Suppressor macrophage (primary cell): ENCODE measurements around the gene TMEM242.
A peak's percentile ranks its signal among the peaks of the same experiment; 100 is the strongest.
"Not testable (repeated sequence)": the region's sequence is repeated elsewhere in the genome, so short reads cannot be mapped to it uniquely, and the experiment has no call there.

Experiments
- DNase-seq, 4 experiments: peaks; one replicate each; pipeline ENCODE4 v3.0.0-alpha.2; 2020 to 2022
- total RNA-seq, 17 experiments: gene quantifications; one replicate each; lab custom pipeline; 2026; ENCODE audit warnings: mixed read lengths in 6 of 17, inconsistent platforms in 3 of 17; lab: John Stamatoyannopoulos, UW

Gene TMEM242
- 3.6 to 20.4 (median 13.4) reads per million in 17 experiments for total RNA-seq

DNA sequence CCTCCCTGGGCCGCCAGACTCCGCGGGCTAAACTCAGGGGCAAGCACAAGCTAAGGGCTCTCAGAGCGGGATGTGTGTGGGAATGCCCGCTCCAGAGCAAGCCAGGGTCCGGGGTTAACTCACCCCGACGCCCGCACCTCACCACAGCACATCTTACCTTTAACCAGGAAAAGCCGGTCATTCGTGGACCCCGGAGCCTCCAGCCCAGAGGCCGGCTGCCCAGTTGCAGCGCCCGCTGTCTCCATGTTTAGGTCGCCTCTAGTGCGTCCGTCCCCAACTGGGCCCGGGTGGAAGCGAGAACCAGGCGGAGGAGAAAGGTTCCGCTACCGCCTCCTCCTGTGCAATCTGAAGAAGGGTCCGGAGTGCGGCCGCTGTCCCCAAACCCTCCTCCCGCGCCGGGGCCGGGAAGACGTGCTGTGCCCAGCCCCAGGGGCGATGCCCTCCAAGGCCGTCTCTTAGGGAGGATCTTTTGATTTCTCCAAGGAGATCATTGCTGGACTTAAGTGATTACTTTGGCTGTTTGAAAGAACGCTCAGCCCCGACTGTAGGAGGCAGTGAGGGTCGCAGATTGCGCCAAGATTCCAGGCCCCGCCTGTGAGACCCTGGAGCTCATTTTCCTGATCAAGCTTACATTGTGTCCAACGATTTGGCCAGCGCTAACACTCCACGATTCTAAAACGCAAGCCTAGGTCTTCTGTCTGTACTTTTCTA, at the start of gene TMEM242:
Gene TMEM242 (minus strand): TSS at position 265 of the 711 bp plus-strand sequence. CDS start 20 bp downstream, at position 245.
- DNase-seq = peak; percentile 94 to 97 (median 96)

GRCh38 chr6:157372501-157373280, 49.4 kb upstream of the TMEM242 start:
- DNase-seq = no peak

GRCh38 chr6:157370755-157371154, 47.4 kb upstream of the TMEM242 start:
- no peak for DNase-seq

- no peak for DNase-seq
Observed at GRCh38 chr6:157368359-157369049, 45.2 kb upstream of the TMEM242 start.

DNA sequence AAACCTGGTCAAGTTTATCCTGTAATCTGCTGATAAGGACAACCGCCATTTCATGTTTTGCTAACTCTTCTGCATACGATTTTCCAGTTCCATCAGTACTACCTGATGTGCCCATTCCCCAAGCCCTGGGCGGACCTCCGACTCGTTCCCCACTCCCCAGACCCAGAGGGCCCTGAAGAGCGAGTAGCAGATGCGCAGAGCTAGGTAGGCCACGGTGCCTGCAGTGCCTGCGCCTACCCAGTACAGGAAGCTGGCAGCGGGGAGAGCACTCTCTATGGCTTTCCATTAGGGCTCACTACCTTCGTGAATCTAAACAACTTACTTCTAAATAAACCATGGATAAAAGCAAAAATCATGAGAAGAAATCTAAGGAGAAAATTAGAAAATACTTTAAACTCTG, 43.3 kb upstream of the TMEM242 start:
- no peak for DNase-seq

- no peak for DNase-seq
Observed at GRCh38 chr6:157364705-157365104, 41.4 kb upstream of the TMEM242 start.

GRCh38 chr6:157361886-157362285, 38.6 kb upstream of the TMEM242 start:
- no peak for DNase-seq

DNA sequence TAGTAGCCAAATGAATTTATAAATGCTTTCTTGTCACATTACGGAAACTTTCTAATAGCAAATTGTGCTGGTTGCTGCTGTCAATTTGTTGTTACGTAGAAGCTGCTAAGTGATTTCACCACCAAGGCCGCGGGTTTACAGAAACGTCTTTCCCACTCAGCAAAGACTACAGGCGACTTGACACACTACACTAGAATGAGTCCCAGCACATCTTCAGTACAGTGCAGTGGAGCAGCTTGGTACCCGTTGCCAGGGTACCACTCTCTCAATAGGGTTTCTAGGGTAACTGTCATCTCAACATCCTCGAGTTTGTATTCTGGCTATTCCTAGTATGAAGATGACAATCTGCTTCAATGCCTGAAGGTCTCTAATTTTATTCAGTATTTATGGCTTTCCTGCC, 35.0 kb upstream of the TMEM242 start:
- no peak for DNase-seq

DNA sequence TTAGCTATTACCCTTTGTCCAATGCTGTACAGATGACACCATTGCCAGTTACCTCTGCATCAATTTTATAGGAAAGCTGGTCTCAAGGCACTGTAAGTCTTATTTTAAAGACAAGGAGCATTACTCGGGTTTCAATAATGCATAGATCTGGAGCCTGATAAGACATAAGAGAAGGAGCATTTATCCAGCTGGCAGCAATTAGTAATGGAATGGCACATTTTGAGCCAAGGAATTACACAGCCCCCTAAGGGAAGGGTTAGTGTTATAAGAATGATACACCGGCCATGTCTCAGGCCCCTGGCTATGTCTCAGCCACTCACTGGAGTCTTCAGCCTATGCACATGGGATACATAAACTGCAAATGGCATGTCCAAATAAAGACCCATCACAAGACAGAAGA, 23.1 kb upstream of the TMEM242 start:
- DNase-seq = no peak

- no peak for DNase-seq
Observed at GRCh38 chr6:157343732-157344131, 20.4 kb upstream of the TMEM242 start.

- no peak for DNase-seq
Observed at GRCh38 chr6:157339432-157339831, 16.1 kb upstream of the TMEM242 start.

DNA sequence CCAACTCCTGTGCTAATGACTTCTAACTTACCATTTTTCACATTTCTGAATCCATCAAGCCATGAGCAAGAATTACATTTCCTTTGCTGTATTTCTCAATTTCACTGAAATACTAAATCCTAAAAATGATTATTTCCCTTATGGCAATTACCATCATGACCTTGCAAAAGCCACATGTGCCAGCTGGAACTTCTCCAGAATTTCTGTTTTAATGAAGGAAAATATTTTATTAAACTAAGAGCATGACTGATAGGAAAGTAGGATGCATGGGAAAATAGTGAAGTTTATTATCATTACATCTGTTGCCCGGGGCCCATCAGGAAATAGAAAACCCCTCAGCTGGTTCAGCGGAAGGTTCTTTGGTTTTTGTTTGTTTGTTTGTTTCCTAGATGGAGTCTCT, 14.4 kb upstream of the TMEM242 start:
- DNase-seq = no peak

GRCh38 chr6:157337276-157337675, 14.0 kb upstream of the TMEM242 start:
- not testable (repeated sequence) for DNase-seq

- no peak for DNase-seq
Observed at GRCh38 chr6:157335829-157336228, 12.5 kb upstream of the TMEM242 start.

- DNase-seq = no peak
Observed at GRCh38 chr6:157333956-157334355, 10.6 kb upstream of the TMEM242 start.

DNA sequence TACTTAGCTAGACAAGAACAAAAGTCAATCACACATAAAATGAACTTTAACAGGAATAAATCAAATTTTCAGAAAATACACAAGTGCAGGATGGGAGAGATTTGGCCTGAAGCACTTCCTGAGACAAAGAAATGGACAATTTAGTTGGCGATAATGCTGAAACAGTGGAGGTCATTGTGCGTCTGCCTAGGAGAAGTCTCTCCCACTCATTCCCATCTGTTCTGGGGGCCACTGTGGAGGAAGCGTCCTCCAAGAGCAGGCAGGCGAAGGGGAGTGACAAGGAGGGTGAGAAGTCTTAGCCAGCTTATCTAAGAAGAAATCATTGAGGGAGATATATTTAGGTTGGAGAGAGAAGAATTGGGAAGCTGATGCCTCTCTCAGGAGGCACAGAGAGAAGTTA, 10.2 kb upstream of the TMEM242 start:
- no peak for DNase-seq

- DNase-seq = no peak
Observed at GRCh38 chr6:157332813-157333212, 9.5 kb upstream of the TMEM242 start.

- no peak for DNase-seq
Observed at GRCh38 chr6:157330831-157331230, 7.5 kb upstream of the TMEM242 start.

DNA sequence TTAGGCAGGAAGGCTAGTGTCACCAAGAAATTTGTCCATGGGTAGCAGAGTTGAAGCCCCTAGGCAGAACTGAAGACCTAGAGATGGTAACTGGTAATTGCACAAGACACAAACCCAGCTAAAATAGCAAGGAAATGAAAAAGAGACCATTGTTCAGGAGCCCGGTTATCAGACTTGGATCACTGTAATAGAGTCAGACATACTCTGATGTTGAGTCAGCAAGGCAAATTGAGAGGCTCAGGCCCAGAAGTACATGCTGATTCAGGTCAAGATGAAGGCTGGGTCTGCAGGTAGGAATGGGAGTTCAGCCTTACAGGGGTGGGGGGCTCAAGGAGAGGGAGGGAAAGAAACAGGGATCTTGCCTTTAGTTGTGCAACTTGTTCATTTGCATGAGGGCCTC, 6.5 kb upstream of the TMEM242 start:
- DNase-seq = no peak

DNA sequence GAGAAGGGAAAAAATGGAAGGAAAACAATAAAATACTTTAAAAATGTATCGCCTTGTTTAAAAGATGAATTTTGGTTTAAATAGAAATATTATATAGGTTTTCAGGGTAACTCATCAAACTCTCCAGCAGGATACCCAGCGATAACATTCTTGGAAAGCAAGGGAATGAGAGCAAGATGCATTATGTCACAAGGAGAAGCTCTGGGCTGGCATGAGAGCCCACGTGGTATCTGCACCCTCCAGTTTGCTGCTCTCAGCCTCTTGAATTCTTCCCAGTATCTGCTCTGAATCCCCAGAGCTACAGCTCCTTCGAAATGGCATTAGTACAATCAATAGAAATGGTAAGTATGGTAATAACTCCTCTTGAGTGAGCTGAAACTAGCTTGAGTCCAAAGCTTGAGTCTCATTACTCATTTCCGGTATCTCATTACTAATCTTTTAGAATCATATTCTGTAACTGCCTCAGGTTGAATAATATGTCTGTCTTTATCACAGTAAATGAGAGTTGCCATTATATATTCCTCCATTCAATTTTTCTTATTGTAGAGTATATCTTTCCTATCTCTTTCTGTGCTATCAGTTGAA, 4.9 kb upstream of the TMEM242 start:
- no peak for DNase-seq

GRCh38 chr6:157326979-157327378, 3.7 kb upstream of the TMEM242 start:
- DNase-seq = no peak

DNA sequence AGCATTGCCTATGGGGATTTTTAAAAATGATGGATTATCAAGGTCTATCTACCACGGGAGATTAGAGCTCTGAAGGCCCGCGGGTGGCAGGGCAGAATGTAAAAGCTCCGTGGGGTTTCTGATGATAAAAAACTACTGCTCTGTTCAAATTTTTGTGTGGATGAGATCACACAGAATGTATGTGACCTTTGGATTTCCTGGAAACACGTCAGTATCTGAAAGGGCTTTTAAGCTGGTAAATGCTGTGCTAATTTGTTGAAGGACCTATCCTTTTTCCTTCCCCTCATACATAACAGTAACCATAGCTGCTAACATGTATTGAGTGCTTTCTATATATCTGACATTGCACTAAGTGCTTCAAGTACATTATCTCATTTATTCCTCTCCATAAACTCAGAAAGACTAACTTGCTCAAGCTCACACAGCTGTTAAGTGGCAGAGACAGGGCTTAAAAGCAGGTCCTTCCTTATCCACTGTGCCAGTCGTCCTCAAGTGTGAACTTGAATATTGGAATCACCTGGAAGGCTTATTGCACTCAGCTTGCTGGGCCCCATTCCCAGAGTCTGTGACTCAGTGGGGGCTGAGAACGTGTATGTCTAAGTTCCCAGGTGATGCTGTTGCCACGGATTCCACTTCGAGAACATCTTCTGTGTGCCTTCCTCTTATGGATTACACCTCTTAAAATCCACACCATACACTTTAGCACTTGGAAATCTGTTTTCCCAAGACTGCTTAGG, 1.9 kb upstream of the TMEM242 start:
- DNase-seq = no peak
